SHP77 (cell line): Measurements from ENCODE around the gene CDA.

Experiments
- DNase-seq, 2 experiments: peaks; one replicate each; lab custom pipeline; 2025; lab: John Stamatoyannopoulos, UW

CDA gene

GRCh38 chr1:20615946-20616846, 27.3 kb downstream of the CDA start:
- DNase-seq, result no peak

GRCh38 chr1:20616847-20617487, 28.1 kb downstream of the CDA start:
- DNase-seq, result no peak

- DNase-seq, result no peak
Measured at GRCh38 chr1:20618550-20618949, 29.7 kb downstream of the CDA start.

- DNase-seq, result no peak
Measured at GRCh38 chr1:20619999-20620398, 31.1 kb downstream of the CDA start.

GRCh38 chr1:20621012-20621411, 32.1 kb downstream of the CDA start:
- DNase-seq, result no peak

GRCh38 chr1:20624709-20625108, 35.8 kb downstream of the CDA start:
- DNase-seq, result no peak

GRCh38 chr1:20625176-20626097, 36.5 kb downstream of the CDA start:
- DNase-seq, result no peak

- DNase-seq, result no peak
Measured at GRCh38 chr1:20626098-20626427, 37.2 kb downstream of the CDA start.

- no peak for DNase-seq
Measured at GRCh38 chr1:20626524-20626923, 37.6 kb downstream of the CDA start.

- DNase-seq, result no peak
Measured at GRCh38 chr1:20630729-20631128, 41.8 kb downstream of the CDA start.

GRCh38 chr1:20632386-20632785, 43.5 kb downstream of the CDA start:
- no peak for DNase-seq

GRCh38 chr1:20633190-20634064, 44.5 kb downstream of the CDA start, which contains the start of gene PINK1:
TSS of gene PINK1 (plus strand) at chr1:20633458. CDS start at chr1:20633549, 91 bp downstream.
- peak; percentile 51 to 56 for DNase-seq

- no peak for DNase-seq
Measured at GRCh38 chr1:20634065-20634593, 45.2 kb downstream of the CDA start.

GRCh38 chr1:20634594-20635084, 45.7 kb downstream of the CDA start:
- DNase-seq, result peak in 1 of 2 experiments; percentile 11

GRCh38 chr1:20636785-20637347, 48.0 kb downstream of the CDA start:
- no peak for DNase-seq

- peak; percentile 11 for DNase-seq
Measured at GRCh38 chr1:20640183-20640597, 51.3 kb downstream of the CDA start.

- no peak for DNase-seq
Measured at GRCh38 chr1:20641975-20642374, 53.1 kb downstream of the CDA start.

GRCh38 chr1:20643080-20643479, 54.2 kb downstream of the CDA start:
- no peak for DNase-seq

- no peak for DNase-seq
Measured at GRCh38 chr1:20644416-20644815, 55.5 kb downstream of the CDA start.

GRCh38 chr1:20645414-20645813, 56.5 kb downstream of the CDA start:
- no peak for DNase-seq
